Endothelial cell of umbilical vein (primary cell): ENCODE results near the gene CCDC81. TPM values are rescaled to one million over a fixed set of nuclear protein-coding genes. Genes with fewer than 3 reads are reported as not detected.

Experiments
- BruUV-seq: library from RNA; stranded (reverse); fragments of 400-500 nt; replicated peaks from 2 replicates; lab custom pipeline; 2021; lab: Mats Ljungman, UMichigan
- CTCF ChIA-PET: fragments of 300-600, 350-600 bp; sonication (Branson Sonifier 250); formaldehyde crosslinking; loops from one replicate; lab custom pipeline; 2021; ENCODE audit warnings: antibody characterized with exemption, inconsistent platforms; lab: Charles Lee
- POLR2A ChIA-PET: fragments of 300-600, 350-600 bp; sonication (Branson Sonifier 250); formaldehyde crosslinking; loops from one replicate; lab custom pipeline; 2021; ENCODE audit warnings: antibody characterized with exemption, inconsistent platforms; lab: Charles Lee
- DNase-seq: peaks from one replicate; pipeline ENCODE4 v3.0.0-alpha.2; 2011; ENCODE audit warnings: low read depth, low spot score
- FAIRE-seq: peaks from 2 replicates; lab custom pipeline; 2011; peaks lifted over from hg19 to GRCh38; lab: Jason Lieb, UNC
- H2AFZ ChIP-seq: 2 replicates; pipeline ENCODE4 v1.6.0; 2012; ENCODE audit warnings: low read depth, low read length, control low read depth, inconsistent platforms
- H3K27ac ChIP-seq: 2 replicates; pipeline ENCODE4 v1.5.1; 2011; ENCODE audit warnings: low read depth, mild to moderate bottlenecking, control low read depth, low read length, moderate library complexity; ENCODE audit not compliant: insufficient read depth
- H3K27me3 ChIP-seq, 2 experiments: 2 replicates each; pipeline versions ENCODE4 v1.6.0 to v1.6.1; 2011; ENCODE audit warnings: low read length in 2 of 2, mixed read lengths in 1 of 2; ENCODE audit not compliant: control insufficient read depth in 2 of 2, insufficient read depth in 2 of 2
- H3K36me3 ChIP-seq, 2 experiments: 2 replicates in 1 of 2; 3 replicates in 1 of 2; pipeline ENCODE4 v1.5.1; 2011; ENCODE audit warnings: low read length in 2 of 2, mild to moderate bottlenecking in 1 of 2, moderate library complexity in 1 of 2; ENCODE audit not compliant: control insufficient read depth in 2 of 2, insufficient read depth in 2 of 2; ENCODE audit errors: extremely low read depth in 1 of 2
- H3K4me1 ChIP-seq: 3 replicates; pipeline ENCODE4 v1.5.1; 2011; ENCODE audit warnings: mild to moderate bottlenecking, low read length; ENCODE audit not compliant: control insufficient read depth, insufficient read depth; ENCODE audit errors: extremely low read depth
- H3K4me2 ChIP-seq: 2 replicates; pipeline ENCODE4 v1.6.1; 2011; ENCODE audit warnings: low read length, control low read depth, mixed read lengths; ENCODE audit not compliant: insufficient read depth
- H3K4me3 ChIP-seq, 3 experiments: fragments of 200-600 bp in 1 of 3; sonication (generic), shearing (Covaris generic) in 1 of 3; replicated peaks in 1 of 3; 2 replicates each; pipeline ENCODE4 v1.5.1; 2011 to 2016; ENCODE audit warnings: control low read depth in 3 of 3, low read length in 3 of 3, mild to moderate bottlenecking in 2 of 3, inconsistent platforms in 1 of 3, low read depth in 1 of 3, moderate library complexity in 1 of 3; ENCODE audit not compliant: insufficient read depth in 1 of 3
- H3K79me2 ChIP-seq: 2 replicates; pipeline ENCODE4 v1.6.0; 2012; ENCODE audit warnings: low read length, inconsistent platforms; ENCODE audit not compliant: control insufficient read depth, insufficient read depth
- H3K9ac ChIP-seq: replicated peaks from 2 replicates; pipeline ENCODE3; 2011; ENCODE audit warnings: low read length, control low read depth; ENCODE audit not compliant: insufficient read depth; ENCODE audit errors: extremely low read depth
- H3K9me1 ChIP-seq: replicated peaks from 3 replicates; pipeline ENCODE4 v1.6.0; 2011; ENCODE audit warnings: mild to moderate bottlenecking, low read length; ENCODE audit not compliant: control insufficient read depth, insufficient read depth; ENCODE audit errors: extremely low read depth
- H3K9me3 ChIP-seq: replicated peaks from 2 replicates; pipeline ENCODE4 v1.5.1; 2012; ENCODE audit warnings: low read length, inconsistent platforms; ENCODE audit not compliant: control insufficient read depth, insufficient read depth
- H4K20me1 ChIP-seq: replicated peaks from 2 replicates; pipeline ENCODE3; 2011; ENCODE audit warnings: mild to moderate bottlenecking, low read length; ENCODE audit not compliant: control insufficient read depth, insufficient read depth; ENCODE audit errors: extremely low read depth
- EZH2 ChIP-seq: IDR thresholded peaks from 2 replicates; pipeline ENCODE4 v1.6.1; 2012; ENCODE audit warnings: borderline replicate concordance, low read depth, mild to moderate bottlenecking, moderate library complexity, low read length, inconsistent platforms; ENCODE audit not compliant: severe bottlenecking
- FOS ChIP-seq: IDR thresholded peaks from 2 replicates; pipeline ENCODE4 v1.6.1; 2011; ENCODE audit warnings: mild to moderate bottlenecking, low read length, moderate library complexity, borderline replicate concordance; ENCODE audit not compliant: insufficient read depth
- GATA2 ChIP-seq: IDR thresholded peaks from 2 replicates; pipeline ENCODE4 v1.7.0; 2011; ENCODE audit warnings: low read depth, mild to moderate bottlenecking, moderate library complexity, mixed read lengths, low read length; ENCODE audit not compliant: insufficient read length, insufficient read depth
- JUN ChIP-seq: IDR thresholded peaks from 2 replicates; pipeline ENCODE4 v1.6.1; 2011; ENCODE audit warnings: borderline replicate concordance, low read depth; ENCODE audit not compliant: insufficient read length, insufficient read depth
- MYC ChIP-seq: IDR thresholded peaks from one replicate; pipeline ENCODE4 v1.6.1; 2011; ENCODE audit warnings: mild to moderate bottlenecking, low read depth, low read length
- POLR2A ChIP-seq: IDR thresholded peaks from 2 replicates; pipeline ENCODE4 v1.6.1; 2012; ENCODE audit warnings: low read depth, mild to moderate bottlenecking, control low read depth, low read length
- POLR2AphosphoS5 ChIP-seq: IDR thresholded peaks from 2 replicates; pipeline ENCODE4 v1.6.1; 2012; ENCODE audit warnings: low read depth, mild to moderate bottlenecking, control low read depth, low read length, moderate library complexity; ENCODE audit not compliant: insufficient read depth
- dilution Hi-C: fragments of 300-500 bp; cut with MboI; formaldehyde crosslinking; loops from one replicate; pipeline ENCODE4 v1.15.0; 2019; ENCODE audit warnings: low sequenced_read_pairs; ENCODE audit not compliant: extremely low pct_ligation_motif_present
- intact Hi-C: fragments of 100-400 bp; cut with micrococcal nuclease; formaldehyde crosslinking; loops from one replicate; pipeline ENCODE4 v1.10.0; 2022
- polyA plus RNA-seq, 4 experiments: library from polyadenylated mRNA; depleted of rRNA in 3 of 4; stranded (reverse) in 3 of 4; unstranded in 1 of 4; fragments of >200 nt; gene quantifications; 2 replicates each; pipeline versions ENCODE4 v1.2.1 to v1.2.3, GENCODE V29; 2011 to 2012; ENCODE audit warnings: missing spikeins in 1 of 4
- total RNA-seq: library from RNA; stranded (reverse); gene quantifications from 2 replicates; pipeline ENCODE4 v1.2.3, GENCODE V29; 2021
- TF ChIP-seq, protein P1 (sequence below): IDR thresholded peaks from 2 replicates; pipeline ENCODE4 v1.6.1; 2011; ENCODE audit not compliant: insufficient read depth, insufficient read length
- TF ChIP-seq, protein P2 (sequence below), 2 donors: IDR thresholded peaks; 1 replicate in 1 of 2; 2 replicates in 1 of 2; pipeline ENCODE4 v1.5.1; 2011; ENCODE audit warnings: low read length in 2 of 2, mild to moderate bottlenecking in 2 of 2, moderate library complexity in 2 of 2, control low read depth in 1 of 2, inconsistent platforms in 1 of 2, low read depth in 1 of 2; ENCODE audit not compliant: insufficient read depth in 1 of 2; ENCODE audit errors: extremely low read depth in 1 of 2

Gene CCDC81
- total and polyA plus RNA-seq, 2 donors (not counting 3 experiments of a cell fraction or from before 2014, with no cell fraction given) = 0.57 to 1.1 TPM

DNA sequence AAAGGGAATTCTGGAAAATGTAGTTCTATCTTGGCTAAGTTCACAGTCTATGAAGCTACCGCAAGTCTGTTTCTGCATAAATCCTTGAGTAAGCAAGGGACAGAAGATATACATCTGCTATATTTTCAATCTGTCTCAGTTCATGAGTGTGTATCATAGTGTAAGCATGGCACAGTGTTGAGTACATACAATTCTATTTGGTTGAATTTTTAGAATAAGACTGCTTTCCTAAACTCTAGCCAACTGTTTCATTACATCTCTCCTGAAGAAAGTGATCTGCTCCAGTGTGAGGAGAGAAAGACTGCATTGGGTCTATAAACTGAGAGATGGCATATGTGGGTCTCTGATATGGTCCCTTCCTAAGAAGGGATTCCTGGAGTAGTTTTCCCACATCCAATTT is 2.6 kb upstream of the CCDC81 start:
- FAIRE-seq = no peak
- intact Hi-C loops = no loop called here

More for the DNA sequence above, 2.6 kb upstream of the CCDC81 start:
- no peak for DNase-seq
- no peak overlapping the region for H2AFZ ChIP-seq
- H3K4me1 ChIP-seq = peaks cover 20% of the 10 kb centered on the region
- POLR2A ChIA-PET = no interaction called here
- H3K36me3 ChIP-seq = no peaks in the 10 kb centered on the region
- H3K27me3 ChIP-seq = no peaks in the 10 kb centered on the region
- TF ChIP-seq, protein P1, sequence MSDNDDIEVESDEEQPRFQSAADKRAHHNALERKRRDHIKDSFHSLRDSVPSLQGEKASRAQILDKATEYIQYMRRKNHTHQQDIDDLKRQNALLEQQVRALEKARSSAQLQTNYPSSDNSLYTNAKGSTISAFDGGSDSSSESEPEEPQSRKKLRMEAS = no peak
- TF ChIP-seq, protein P2, sequence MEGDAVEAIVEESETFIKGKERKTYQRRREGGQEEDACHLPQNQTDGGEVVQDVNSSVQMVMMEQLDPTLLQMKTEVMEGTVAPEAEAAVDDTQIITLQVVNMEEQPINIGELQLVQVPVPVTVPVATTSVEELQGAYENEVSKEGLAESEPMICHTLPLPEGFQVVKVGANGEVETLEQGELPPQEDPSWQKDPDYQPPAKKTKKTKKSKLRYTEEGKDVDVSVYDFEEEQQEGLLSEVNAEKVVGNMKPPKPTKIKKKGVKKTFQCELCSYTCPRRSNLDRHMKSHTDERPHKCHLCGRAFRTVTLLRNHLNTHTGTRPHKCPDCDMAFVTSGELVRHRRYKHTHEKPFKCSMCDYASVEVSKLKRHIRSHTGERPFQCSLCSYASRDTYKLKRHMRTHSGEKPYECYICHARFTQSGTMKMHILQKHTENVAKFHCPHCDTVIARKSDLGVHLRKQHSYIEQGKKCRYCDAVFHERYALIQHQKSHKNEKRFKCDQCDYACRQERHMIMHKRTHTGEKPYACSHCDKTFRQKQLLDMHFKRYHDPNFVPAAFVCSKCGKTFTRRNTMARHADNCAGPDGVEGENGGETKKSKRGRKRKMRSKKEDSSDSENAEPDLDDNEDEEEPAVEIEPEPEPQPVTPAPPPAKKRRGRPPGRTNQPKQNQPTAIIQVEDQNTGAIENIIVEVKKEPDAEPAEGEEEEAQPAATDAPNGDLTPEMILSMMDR (IDR thresholded peaks at IDR 0.05; ENCODE audit: extremely low read depth in 1 of 2, insufficient read depth in 1 of 2, low read depth in 1 of 2, low read length in 2 of 2) = no peak
- TF ChIP-seq FOS (no peak), POLR2AphosphoS5 (no peak), POLR2A (no peak), MYC (no peak), EZH2 (no peak), GATA2 (no peak), JUN (no peak)
- no TSS peak for BruUV-seq
- H3K4me3 ChIP-seq = no peak overlapping the region
- no peak overlapping the region for H3K9ac ChIP-seq
- dilution Hi-C loops = no loop called here
- H3K9me1 ChIP-seq = no peaks in the 10 kb centered on the region
- H3K79me2 ChIP-seq = no peaks in the 10 kb centered on the region
- no peaks in the 10 kb centered on the region for H4K20me1 ChIP-seq
- no peak overlapping the region for H3K27ac ChIP-seq
- no peak overlapping the region for H3K4me2 ChIP-seq
- H3K9me3 ChIP-seq = no peaks in the 10 kb centered on the region
- CTCF ChIA-PET = interaction anchor here (1.1 to 3.7 kb wide), 3 partner anchors 11 to 47 kb away, joined by 3 to 30 read pairs (median 7); no protein-coding TSS in a partner anchor
